Mucosa of descending colon (tissue), 3 donors: Measurements from ENCODE around the gene PDF. TPM values are rescaled to one million over a fixed set of nuclear protein-coding genes. Genes with fewer than 3 reads are reported as not detected.
"Not testable (repeated sequence)": the region's sequence is repeated elsewhere in the genome, so short reads cannot be mapped to it uniquely, and the experiment has no call there.

Source experiments
- ATAC-seq: fragments of 200-7000 bp; cut with Tn5 transposase; one replicate; pipeline ENCODE4 v1.9.1; 2020; ENCODE audit warnings: mild to moderate bottlenecking, moderate library complexity
- DNase-seq, 3 donors: peaks; one replicate each; pipeline ENCODE4 v3.0.0-alpha.2; 2020
- H3K36me3 ChIP-seq: fragments of 200-600 bp; one replicate; pipeline ENCODE4 v1.8.0; 2021; ENCODE audit warnings: low read depth, mild to moderate bottlenecking
- H3K4me1 ChIP-seq: fragments of 200-600 bp; one replicate; pipeline ENCODE4 v1.8.0; 2021; ENCODE audit warnings: low read depth, mild to moderate bottlenecking
- H3K4me3 ChIP-seq: fragments of 200-600 bp; one replicate; pipeline ENCODE4 v1.8.0; 2021; ENCODE audit warnings: mild to moderate bottlenecking
- H3K9me3 ChIP-seq: fragments of 200-600 bp; one replicate; pipeline ENCODE4 v1.8.0; 2021; ENCODE audit warnings: mild to moderate bottlenecking
- intact Hi-C, 2 donors: fragments of 100-400 bp; cut with DNase I in 1 of 2; cut with micrococcal nuclease in 1 of 2; formaldehyde crosslinking; loops; one replicate each; pipeline versions ENCODE4 v1.11.0 to v1.11.1; 2022; cut with DNase I, micrococcal nuclease
- total RNA-seq, 3 donors: library from RNA; stranded (reverse); fragmentation: NEBNext Ultra II Directional in 2 of 3; extraction: Animal tissue kit (Norgen Biotek cat#: 25700) in 2 of 3; gene quantifications; one replicate each; pipeline versions ENCODE4 v1.2.1 to v1.2.4, GENCODE V29; 2021 to 2023
- TF ChIP-seq, protein P1 (sequence below): fragments of 200-600 bp; IDR thresholded peaks from one replicate; pipeline ENCODE4 v1.8.0; 2022; ENCODE audit warnings: antibody characterized with exemption, mild to moderate bottlenecking
- donor health status: DM: no; HTN: no; CAD: no; lungs with moderate emphysema.
- donor health status: DM: no; HTN: no; CAD: no.
- donor health status: DM: no; HTN: yes; CAD: no.

PDF gene
- total RNA-seq, 3 donors from 2014 or later, result 9.0 to 14.8 (median 10.0) TPM

- no peaks in the 10 kb centered on the region for H3K9me3 ChIP-seq
- peaks cover 10% of the 10 kb centered on the region for H3K36me3 ChIP-seq
- H3K4me1 ChIP-seq, result no peaks in the 10 kb centered on the region
- no peak for DNase-seq
- no peak overlapping the region for H3K4me3 ChIP-seq
- intact Hi-C loops, result no loop called here
- TF ChIP-seq, protein P1, sequence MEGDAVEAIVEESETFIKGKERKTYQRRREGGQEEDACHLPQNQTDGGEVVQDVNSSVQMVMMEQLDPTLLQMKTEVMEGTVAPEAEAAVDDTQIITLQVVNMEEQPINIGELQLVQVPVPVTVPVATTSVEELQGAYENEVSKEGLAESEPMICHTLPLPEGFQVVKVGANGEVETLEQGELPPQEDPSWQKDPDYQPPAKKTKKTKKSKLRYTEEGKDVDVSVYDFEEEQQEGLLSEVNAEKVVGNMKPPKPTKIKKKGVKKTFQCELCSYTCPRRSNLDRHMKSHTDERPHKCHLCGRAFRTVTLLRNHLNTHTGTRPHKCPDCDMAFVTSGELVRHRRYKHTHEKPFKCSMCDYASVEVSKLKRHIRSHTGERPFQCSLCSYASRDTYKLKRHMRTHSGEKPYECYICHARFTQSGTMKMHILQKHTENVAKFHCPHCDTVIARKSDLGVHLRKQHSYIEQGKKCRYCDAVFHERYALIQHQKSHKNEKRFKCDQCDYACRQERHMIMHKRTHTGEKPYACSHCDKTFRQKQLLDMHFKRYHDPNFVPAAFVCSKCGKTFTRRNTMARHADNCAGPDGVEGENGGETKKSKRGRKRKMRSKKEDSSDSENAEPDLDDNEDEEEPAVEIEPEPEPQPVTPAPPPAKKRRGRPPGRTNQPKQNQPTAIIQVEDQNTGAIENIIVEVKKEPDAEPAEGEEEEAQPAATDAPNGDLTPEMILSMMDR, result no peak
- ATAC-seq, result no peak
Measured at GRCh38 chr16:69363281-69363717, 32.9 kb upstream of the PDF start.

- H3K4me1 ChIP-seq, intact Hi-C loops, DNase-seq, H3K9me3 ChIP-seq, H3K36me3 ChIP-seq, H3K4me3 ChIP-seq: not testable (repeated sequence)
- peak; percentile 65 for ATAC-seq
Measured at GRCh38 chr16:69360070-69360469, 29.7 kb upstream of the PDF start.

- Histone ChIP-seq H3K4me1 (no peaks in the 10 kb centered on the region), H3K36me3 (no peaks in the 10 kb centered on the region), H3K9me3 (no peaks in the 10 kb centered on the region), H3K4me3 (no peak within 1 kb of the TSS)
- intact Hi-C loops, result no loop called here
- DNase-seq (peak; percentile 65 to 78 (median 70)), ATAC-seq (peak; percentile 98)
- TF ChIP-seq, protein P1, result no peak
Measured at GRCh38 chr16:69351309-69352027, 21.1 kb upstream of the PDF start, which contains the start of gene TMED6. TMED6 (minus strand) TSS chr16:69351786; CDS start chr16:69351753, 33 bp downstream.

- H3K4me3 ChIP-seq, result no peak overlapping the region
- no peaks in the 10 kb centered on the region for H3K9me3 ChIP-seq
- no peak for DNase-seq
- TF ChIP-seq, protein P1, result no peak
- intact Hi-C loops, result no loop called here
- ATAC-seq, result no peak
- H3K36me3 ChIP-seq, result no peaks in the 10 kb centered on the region
- no peaks in the 10 kb centered on the region for H3K4me1 ChIP-seq
Measured at GRCh38 chr16:69350536-69351133, 20.2 kb upstream of the PDF start.

DNA sequence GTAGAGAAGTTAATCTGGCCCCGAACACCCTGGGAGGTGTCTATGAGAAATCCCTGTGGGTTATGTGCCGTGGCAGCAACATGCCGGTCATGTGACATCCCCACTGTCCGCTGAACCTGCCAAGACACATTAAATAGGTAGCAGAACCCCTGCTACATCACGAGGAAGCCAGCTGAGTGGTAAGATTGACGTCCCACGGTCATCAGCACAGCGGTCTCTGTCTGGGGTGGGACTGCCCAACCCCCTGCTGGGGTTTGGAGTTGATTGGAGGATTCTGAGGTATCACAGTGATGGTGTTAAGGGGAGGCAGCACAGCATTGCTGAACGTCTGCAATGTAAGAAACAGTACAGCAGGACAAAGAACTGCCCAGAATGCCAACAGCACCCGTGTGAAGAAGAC is 19.1 kb upstream of the PDF start:
- ATAC-seq (no peak), DNase-seq (no peak)
- Histone ChIP-seq H3K4me1 (no peaks in the 10 kb centered on the region), H3K36me3 (no peaks in the 10 kb centered on the region), H3K4me3 (no peak overlapping the region), H3K9me3 (no peaks in the 10 kb centered on the region)
- TF ChIP-seq, protein P1, result no peak
- intact Hi-C loops, result no loop called here

- H3K9me3 ChIP-seq, result no peaks in the 10 kb centered on the region
- H3K36me3 ChIP-seq, result no peaks in the 10 kb centered on the region
- no peak for ATAC-seq
- no peak for DNase-seq
- no peak overlapping the region for H3K4me3 ChIP-seq
- no peaks in the 10 kb centered on the region for H3K4me1 ChIP-seq
- intact Hi-C loops, result no loop called here
- TF ChIP-seq, protein P1, result no peak
Measured at GRCh38 chr16:69348222-69348621, 17.8 kb upstream of the PDF start.
